HuH-7.5 (cell line): ENCODE measurements around the gene NFKBIZ.
A peak's percentile ranks its signal among the peaks of the same experiment; 100 is the strongest.

Experiments
- DNase-seq: peaks from one replicate; pipeline ENCODE4 v3.0.0; 2011; ENCODE audit warnings: low spot score

NFKBIZ gene

DNA sequence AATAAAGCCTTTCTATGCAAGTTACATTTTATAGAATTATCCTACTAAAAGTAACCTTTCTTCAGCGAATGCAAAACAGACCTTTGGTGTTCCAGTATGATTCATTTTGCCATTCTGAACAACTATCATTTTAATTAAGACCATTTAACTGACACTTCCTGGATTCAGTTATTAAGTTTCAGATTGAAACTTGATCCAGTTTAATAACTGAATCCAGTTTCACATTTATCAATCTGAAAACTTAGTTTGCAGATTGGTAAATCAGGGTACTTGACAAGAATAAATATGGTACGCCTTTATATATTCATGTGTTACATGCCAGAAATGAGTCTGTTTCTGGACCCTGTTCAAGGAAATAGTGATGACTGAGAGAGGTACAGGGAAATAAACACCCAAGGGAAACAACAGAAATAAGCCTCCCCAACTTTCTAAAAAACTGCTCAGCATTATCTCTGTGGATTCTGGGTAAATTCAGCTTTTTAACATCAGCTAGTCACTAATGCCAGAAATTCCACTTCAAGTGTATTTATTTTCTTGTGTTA, 23.3 kb upstream of the NFKBIZ start:
- DNase-seq, result no peak

DNA sequence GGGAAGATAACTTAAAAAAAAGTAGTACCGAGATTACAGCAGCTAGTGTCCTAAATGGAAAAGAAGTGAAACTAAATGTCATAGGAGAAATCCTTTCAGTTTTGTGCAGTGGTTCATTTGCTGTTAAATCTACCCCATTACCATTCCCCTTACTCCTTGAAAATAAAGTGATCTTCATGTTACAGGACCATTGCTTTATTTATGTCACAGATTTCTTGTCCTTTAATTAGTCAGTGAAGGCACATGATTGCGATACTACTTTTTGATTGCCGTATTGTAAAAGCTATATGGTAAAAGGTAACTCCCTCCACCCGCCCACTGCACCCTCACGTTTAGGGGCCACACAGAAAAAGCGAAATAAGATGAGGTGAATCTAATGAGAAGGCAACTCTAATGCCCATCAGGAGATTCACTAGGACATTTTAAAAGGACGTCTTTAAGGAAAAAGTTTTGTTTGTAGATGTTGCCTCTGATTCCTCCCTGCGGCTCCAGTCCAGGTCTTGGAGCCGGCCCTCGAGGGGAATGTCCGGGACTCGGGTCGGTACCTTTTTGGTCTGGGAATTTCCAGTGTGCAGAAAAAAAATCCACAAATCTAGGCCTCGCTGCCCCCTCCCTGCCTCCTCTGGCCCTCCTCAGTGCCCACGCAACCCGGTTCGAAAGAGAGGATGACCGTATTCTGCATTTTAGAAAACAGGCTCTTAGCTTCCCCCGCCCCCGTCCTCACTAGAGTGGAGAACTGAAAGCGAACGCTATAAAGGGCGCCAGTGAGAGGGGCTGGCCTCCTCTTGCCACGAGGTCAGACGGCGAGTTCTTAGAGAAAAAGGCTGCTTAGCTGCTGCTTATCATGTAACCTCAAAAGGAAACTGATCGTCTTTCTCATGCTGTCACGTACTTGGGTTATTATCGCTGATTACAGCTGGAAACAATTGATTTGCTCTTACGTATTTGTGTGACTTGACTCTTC, 21.8 kb upstream of the NFKBIZ start:
- DNase-seq, result no peak

DNA sequence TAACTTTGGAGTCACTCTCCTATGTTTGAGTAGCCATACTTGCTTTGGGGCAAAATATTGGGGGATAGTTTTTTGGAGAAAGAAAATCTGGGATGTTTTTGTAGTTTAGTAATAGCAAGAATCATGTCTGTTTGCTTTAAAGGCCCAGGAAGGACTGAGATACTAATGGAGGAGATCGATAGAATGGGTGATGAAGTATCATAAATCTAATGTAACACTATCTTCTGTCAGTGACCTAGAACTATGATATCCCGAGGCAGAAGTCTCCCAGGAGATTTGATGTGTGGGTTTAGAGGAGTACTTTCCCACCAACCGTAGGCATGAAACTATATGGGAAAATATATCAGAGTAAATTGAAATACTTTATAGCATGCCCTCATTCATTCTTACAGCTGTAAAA, 21.0 kb upstream of the NFKBIZ start:
- no peak for DNase-seq

DNA sequence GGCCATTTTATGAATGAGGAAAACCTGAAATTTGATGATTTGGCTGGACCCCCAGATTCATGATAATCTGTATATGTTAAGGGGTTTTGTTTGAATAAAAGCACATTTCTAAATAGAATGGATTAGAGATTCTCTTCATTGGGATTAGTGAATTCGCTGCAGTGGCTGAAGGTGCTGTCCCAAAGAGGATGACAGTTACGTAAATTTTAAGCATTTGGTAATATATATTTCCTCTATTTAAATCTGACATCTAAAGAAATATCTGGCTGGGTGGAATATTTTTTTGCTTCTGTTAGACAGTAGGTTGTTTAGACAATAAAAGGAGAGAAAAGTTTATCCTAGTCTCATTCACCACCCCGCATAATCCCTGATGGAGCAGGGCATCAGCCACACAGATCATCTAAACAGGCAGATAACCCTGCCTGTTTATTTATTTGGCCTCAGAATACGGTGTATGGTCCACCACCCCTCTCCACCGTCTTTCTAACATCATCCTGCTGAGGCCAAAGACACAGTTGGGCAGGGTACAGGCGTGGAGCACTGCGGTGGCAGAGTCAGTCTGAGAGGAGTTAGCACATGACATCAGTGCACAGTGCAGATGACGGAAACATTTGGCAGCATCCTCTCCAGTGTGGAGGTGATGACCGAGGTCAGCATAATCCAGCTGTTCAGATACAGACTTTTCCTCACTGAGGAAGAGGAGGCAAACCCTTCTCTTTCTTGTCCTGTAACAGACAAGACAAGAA, 20.4 kb upstream of the NFKBIZ start:
- no peak for DNase-seq

DNA sequence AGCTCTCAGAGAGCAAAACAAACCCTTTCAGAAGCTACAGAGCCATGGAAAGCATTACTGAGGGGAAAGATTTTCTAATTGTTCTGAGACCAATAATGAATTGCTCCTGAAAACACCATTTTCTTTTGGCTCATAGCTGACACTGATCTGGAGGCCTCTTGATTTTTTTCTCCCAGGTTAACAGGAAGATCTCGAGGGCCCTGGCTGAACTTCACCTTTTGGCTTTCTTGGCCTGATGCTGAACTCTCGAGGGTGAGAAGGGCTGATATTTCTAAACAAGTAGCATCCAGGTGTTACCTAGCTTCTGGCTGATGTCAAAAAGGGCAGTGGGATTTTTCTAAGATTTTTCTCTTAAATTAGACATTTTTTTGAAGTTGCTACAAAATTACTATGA, 19.9 kb upstream of the NFKBIZ start:
- no peak for DNase-seq

DNA sequence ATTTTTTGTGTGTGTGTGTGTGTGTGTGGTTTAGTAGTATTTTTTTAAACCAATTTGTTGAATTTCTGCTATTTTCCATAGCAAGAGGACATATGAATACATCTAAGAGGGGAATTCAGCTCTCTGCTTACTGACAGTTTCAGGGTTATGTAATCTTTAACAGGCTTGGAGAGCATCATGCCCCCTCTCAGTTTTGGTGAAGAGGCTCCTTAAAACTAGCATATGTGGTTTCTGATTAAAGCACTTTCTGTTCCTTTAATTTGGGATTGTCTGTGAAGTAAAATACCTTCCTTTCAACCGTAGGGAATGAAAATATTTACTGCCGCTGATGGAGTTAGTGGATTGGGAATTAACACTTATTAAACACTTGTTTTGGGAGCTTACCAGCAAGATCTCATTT, 19.4 kb upstream of the NFKBIZ start:
- DNase-seq, result no peak

DNA sequence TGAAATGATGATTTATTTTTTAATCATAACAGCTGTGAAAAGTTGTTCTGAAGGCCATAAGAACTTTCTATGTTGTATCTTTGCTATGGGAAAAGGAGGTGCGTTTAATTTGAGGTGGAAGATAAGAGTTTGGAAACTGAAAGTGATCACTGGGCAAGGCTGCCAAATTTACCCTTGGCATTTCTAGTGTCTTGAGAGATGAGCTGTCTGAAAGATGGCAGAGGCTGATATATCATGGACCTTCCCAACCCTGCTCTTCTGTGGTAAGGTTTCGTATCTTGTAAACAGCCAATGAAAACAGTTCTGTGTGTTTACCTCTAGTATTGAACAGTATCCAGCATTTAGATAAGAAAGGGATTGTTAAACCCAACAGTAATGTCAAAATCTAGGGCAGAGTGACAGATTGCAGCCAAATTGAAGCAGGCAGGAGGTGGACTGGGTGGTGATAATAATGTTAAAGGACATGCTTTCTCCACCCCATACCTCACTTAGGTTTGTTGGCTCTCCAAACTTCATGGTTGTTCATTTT, 15.8 kb upstream of the NFKBIZ start:
- DNase-seq, result no peak

DNA sequence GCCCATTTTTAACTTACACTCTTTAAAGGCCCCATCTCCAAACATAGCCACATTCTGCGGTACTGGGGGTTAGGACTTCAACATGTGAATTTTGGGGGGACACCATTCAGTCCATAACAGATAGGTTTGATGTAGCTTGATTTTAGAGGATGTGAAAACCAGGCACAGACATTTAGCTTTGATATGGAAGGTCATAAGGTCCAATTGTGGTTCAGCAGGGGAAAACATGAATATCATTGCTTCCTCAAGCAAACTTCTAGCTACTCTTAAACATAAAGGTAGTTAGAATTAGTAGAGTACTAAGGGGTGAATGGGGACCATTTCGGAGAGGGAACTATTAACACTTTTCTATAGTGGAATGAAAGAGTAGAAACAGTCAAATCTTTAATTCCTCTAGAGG, 13.6 kb upstream of the NFKBIZ start:
- DNase-seq, result no peak

DNA sequence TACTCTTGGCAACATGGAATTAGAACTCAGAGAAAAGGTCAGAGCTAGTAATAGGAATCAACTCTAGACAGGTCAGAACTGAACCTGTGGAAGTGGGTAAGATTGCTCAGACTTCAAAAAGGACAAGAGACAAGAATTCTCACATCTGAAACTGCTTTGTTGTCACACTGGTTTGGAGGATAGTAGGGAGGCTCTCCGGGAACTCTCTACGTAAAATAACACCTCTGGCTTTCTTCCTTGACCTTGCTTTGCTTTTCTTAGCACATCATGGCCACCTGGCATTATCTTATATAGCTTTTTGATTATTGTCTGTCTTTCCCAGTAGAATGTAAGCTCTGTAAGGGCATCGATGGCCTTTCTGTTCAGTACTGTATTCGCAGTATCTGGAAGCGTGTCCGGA, 13.2 kb upstream of the NFKBIZ start:
- no peak for DNase-seq

DNA sequence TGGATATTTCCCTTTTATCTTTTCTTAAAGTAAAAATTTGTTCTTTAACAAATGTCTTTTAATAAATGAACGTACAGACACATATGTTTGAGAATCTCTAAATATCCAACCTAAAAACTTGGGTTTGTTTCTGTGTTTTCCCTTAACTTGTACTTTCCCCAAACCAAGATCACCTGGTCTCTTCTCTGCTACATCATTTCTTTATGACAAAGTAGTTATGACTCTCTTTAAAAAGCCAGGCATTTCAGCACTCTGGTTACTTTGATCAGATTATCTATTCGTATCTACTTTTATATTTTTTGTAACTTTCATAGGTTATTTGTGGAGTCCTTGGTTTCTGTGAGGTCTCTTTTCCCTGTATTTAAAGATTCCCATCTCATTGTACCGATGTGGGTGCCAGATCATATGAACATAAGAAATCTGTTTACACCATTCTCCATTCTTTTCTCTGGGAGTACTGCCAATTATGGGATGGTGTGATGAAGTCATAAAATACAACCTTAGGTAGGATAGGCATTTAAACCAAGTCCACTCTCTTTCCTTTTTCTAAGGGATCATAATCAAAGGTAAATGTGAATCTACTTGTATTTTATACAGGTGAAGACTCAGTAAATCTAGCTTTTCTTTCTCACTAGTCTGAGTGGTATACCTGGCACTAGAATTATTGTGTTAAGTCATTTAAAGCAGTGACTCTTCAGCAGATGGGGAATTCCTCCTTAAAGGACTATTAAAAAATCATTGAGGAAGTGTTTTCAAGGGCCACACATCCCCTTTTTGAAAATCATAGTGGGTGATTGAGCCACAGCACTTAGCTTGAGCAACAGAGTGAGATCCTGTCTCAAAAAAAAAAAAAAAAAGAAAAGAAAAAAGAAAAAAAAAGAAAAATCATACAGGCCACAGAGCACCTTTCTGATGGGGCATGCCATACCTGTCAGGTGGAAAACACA, 12.4 kb upstream of the NFKBIZ start:
- no peak for DNase-seq

DNA sequence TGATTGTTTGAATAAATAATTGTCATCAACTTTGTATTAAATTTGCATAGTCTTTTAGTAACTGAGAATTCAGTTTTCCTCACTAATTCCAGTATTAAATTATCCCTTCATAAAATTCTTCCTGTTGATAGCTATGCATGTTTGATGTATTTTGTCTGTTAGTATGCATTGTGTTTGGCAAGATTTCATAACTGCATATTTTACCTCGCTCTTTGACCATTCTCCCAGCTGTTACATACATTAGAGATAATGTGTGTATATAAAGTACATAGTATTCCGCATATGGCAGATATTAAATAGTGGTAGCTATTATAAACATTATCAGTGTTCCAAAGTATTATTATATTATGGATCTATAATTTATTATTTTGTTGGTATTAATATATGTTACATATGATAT, 10.6 kb upstream of the NFKBIZ start:
- DNase-seq, result no peak

DNA sequence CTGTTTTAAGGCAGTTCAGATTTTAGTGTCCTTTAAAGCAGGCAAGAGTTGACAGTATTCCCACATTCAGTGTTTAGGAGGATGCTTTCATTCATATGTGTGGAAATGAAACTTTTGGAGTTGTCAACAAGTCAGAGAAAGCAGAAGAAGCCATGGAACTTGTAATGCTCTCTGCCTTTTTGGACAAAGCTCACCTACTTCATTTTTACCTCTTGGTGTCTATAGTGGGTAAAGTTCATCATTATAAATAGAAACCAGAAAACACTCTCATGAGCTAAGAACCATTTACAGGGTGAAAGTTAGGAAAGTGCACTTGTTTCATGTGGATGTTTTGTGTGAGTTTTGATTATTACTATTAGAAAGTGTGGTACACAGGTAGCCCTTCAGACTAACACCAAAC, 9.2 kb upstream of the NFKBIZ start:
- DNase-seq, result no peak

DNA sequence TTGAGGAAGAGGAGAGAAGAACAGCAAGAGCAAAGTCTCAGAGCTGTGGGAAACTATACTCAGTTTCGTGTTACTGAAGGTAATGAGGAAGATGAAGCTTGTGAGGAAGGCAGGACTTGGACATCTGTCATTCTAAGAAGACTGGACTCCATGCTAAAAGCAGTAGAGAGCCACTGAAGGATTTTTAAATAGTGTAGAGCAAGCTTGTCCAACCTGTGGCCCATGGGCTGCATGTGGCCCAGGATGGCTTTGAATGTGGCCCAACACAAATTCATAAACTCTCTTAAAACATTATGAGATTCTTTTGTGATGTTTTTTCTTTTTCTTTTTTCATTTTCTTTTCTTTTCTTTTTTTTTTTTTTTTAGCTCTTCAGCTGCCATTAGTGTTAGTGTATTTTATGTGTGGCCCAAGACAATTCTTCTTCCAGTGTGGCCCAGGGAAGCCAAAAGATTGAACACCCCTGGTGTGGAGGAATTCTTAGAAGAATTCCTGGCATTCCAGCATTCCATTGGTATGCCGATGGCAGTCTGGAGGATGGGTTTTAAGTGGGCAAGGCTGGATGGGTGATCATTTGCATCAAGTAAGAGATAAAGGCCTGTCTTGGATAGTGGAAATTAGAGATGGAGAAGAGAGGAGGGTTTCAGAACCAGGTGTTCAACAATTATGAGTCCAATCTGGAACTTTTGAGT, 6.9 kb upstream of the NFKBIZ start:
- DNase-seq, result no peak

DNA sequence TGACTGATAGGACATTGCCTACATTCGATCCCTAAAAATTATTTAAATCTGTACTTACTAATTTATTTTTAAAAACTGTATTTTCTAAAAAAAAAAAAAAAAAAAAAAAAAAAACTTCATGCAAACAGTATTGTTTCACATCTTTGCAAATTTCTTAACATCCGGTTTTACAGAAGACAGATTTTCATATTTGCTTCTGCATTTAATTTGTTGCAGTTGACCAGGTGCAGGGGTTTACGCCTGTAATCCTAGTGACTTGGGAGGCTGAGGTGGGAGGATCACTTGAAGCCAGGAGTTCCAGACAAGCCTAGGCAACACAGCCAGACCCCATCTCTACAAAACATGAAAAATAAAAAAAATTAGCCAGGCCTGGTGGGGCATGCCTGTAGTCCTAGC, 6.4 kb upstream of the NFKBIZ start:
- no peak for DNase-seq

DNA sequence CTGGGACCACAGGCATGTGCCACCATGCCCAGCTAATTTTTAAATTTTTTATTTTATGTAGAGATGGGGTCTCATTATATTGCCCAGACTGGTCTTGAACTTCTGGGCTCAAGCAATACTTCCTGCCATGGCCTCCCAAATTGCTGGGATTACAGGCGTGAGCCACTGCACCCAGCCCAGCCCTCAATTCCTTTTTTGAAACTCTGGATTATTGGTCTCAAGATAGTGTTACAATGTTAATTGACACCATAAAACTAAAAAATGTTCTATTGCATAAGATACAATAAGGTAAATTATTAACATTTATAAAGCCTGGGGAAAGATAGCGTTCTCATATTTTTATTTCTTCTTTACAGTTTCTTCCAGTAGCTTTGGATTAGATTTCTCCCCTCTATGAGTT, 3.9 kb upstream of the NFKBIZ start:
- no peak for DNase-seq

DNA sequence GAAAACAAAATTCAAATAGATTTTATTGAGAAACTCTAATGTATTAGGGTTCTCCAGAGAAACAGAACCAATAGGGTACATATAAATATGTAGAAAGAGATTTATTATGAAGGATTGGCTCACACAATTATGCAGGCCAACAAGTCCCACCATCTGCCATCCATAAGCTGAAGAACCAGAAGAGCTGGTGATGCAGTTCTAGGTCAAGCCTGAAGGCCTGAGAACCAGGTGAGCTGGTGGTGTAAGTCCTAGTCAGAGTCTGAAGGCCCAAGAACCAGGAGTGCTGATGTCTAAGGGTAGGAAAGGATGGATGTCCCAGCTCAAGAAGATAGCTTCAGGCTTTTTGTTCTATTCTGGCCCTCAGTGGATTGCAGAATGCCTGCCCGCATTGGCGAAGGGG, 2.6 kb upstream of the NFKBIZ start:
- no peak for DNase-seq

DNA sequence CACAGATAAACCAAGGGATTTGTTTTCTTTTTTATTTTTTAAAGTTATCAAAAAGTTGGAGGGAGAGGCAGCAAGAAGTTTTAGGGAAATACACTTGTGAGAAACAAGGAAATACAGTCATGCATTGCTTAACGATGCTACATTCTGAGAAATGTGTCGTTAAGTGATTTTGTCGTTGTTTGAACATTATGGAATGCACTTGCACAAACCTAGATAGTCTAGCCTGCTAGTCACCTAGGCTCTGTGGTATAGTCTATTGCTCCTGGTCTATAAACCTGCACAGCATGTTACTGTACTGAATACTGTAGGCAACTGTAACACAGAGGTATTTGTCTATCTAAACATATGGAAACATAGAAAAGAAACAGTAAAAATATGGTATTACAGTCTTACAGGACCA, 2.0 kb upstream of the NFKBIZ start:
- no peak for DNase-seq

DNA sequence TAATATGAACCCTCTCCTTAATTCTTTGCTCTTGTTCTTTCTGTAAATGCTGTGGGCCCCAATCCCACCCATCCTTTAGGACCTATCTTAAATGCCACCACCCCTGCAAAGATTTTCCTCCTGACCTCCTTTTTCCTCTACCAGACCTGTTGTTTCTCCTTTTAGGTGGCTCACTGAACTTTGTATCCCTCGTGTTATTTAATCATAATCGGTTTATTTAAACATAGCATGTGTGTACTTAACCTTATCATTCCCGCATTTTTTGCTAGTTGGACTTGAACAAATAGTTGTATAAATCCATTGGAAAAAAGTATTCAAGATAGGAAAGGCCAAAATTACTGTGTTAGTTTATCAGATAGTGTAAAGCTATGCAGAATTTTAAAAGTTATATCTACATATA, 988 bp upstream of the NFKBIZ start:
- DNase-seq, result peak; percentile 48

DNA sequence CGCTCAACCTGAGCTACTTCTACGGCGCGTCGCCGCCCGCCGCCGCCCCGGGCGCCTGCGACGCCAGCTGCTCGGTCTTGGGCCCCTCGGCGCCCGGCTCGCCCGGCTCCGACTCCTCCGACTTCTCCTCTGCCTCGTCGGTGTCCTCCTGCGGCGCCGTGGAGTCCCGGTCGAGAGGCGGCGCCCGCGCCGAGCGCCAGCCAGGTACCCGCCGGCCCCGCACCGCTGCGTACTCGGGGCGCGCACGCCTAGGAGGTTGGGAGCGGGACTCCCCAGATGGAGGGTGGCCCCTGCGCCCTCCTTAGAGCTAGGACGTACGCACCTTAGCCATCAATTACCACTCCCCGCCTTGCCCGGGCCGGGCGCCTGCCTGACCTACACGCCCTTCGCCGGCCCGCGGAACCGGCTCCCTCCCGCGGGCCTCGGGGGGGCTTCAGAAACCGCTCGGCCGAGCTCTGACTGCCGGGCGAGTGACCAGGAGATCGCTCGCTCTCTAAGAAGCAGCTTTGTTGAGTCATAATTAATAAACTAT, 466 bp downstream of the NFKBIZ start:
- DNase-seq, result no peak

DNA sequence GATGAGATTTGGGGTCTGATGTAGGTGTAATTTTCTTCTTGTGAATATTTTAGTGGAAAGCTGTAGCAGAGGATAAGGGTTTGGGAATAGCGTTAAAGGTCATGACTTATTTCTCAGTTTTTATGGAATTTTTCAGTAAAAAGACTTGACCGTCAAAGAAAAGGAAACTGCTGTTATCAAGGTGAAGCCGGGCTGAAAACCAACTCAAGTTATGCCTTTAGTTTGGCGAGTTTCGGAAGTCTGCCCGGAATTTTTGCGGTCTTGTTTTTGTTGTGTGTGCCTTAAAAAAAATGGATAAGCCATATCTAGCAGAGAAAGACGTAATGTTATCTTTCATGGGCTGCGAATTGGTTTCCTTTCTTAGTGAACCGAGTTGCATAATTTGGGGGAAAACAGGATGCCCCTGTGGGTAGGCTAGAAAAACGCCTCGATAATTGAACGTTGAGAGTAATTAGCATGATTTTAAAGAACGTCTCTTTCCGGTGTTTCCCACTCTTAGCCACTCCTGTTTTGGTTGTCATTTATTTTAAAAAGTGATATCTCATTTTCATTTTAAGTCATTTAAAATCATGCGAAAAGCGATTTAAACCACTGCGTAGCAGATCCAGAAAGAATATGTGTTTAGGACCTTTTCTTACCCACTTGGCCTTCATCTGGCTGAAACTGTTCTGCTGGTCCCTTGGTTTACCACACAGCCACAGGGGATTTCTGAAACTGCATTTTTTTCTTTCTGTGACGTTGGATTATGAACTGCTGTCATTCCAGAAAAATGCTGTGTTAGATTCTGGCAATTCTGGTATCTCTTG, 1.1 kb downstream of the NFKBIZ start:
- DNase-seq, result no peak
